SW 1271 (cell line): ENCODE data around the gene PLEKHG4B.

Source experiments
- DNase-seq, 2 experiments: peaks; one replicate each; lab custom pipeline; 2025; lab: John Stamatoyannopoulos, UW

PLEKHG4B gene

DNA sequence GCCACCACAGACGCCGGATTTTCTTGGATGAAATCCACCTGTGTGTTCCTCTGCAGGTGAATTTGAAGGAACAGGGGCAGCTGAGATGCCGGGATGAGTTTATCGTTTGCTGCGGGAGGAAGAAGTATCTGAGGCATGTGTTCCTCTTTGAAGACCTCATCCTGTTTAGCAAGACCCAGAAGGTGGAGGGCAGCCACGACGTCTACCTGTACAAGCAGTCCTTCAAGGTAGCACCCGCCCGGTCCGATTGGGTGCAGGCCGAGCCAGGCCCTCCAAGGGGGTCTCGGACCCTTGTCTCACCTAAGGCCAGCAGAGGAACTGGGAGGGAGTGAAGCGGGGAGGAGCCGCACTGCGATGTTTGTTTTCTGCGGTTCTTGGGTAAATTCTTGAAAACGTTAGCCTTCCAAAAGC lies 80.9 kb downstream of the PLEKHG4B start:
- no peak for DNase-seq

DNA sequence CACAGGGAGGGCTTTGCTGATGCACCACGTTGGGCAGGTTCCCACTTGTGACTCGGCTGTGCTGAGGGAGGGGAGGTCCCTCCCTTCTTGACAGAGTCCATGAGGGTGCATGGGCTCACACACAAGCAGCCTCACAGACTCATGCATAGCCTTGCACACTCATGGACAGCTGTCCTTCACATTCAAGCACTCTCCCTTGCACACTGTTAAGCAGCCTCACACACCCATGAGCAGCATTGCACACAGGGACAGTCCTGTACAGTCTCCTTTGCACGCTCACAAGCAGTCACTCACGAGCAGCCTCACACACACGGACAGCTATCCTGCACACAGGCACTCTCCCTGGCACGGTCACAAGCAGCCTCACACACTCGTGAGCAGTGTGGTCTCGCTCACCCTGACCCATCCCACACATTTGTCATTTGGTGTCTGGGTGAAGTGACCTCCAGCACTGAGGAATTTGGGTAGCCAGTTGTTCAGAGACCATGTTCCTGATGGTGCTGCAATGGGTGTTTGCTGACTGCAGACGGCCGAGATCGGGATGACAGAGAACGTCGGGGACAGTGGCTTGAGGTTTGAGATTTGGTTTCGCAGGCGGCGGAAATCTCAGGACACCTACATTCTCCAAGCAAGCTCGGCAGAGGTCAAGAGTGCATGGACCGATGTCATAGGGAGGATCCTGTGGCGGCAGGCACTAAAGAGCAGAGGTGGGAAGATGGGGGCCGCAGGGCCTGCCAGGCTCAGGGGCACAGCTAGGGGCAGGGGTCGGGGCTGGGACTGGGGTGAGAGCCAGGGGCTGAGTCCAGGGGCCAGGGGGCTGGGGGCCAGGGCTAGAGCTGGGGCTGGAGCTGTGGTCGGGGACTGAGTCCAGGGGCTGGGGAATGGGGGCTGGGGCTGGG lies 81.7 kb downstream of the PLEKHG4B start:
- no peak for DNase-seq

DNA sequence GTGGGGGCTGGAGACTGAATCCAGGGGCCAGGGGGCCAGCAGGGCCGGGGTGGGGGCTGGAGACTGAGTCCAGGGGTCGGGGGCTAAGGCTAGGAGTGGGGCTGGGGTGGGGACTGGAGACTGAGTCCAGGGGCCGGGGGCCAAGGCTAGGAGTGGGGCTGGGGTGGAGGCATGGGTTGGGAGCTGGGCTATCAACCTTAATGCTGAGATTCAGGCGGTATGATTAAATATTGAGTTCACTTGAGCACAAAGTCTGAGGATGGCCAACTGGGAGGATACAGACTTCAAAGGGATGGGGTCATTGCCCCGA lies 82.3 kb downstream of the PLEKHG4B start:
- no peak for DNase-seq

DNA sequence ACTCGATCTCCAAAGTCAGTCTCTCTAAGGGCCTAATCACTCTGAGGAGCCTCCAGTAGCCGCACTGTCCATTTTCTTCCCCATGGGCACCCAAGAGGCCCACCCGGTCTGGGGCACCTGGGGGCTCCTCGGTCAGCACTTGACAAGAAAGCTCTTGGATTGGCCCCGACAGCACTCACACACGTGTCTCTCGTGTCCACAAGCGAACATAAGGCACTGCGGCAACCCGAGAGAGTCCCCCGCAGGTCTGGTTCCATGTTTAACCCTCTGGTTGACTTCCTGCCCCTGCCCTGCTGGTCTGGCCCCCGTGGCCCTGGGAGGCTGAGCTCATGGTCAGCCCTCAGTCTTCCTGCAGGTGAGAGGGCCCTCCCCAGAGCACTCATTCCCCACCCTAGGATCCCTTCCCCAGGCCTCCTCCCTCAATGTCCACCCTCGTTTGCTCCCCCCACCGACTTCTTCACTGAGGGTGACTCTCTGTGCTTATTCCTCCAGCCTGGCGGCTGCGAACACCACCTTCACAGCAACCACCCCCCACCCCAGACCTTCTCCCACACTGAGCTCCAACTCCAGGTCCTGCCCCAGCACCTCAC lies 83.0 kb downstream of the PLEKHG4B start:
- DNase-seq: no peak

DNA sequence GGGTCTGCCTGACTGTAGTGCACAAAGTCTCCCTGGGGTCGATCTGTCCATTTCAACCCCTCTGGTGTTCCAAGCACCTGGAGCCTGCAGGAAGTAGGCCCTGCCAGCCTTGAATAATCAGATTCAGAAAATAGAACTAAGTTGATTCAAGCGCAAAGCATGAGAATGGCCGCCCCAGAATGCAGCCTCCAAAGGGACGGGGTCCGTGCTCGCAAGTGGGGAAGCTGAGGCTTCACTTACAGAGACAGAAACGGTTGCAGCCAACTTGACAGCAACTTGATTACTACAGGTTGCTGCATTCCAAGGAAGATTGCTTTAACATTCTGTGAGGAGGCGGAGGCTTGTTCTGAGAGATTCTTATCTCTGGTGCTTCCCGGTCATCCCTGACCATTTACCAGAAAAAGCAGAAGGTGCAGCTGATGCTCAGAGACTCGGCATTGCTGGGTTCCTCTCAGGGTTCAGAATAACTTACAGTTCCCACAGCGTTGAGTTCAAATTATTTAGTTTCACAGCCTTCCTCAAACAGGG lies 84.4 kb downstream of the PLEKHG4B start:
- no peak for DNase-seq

DNA sequence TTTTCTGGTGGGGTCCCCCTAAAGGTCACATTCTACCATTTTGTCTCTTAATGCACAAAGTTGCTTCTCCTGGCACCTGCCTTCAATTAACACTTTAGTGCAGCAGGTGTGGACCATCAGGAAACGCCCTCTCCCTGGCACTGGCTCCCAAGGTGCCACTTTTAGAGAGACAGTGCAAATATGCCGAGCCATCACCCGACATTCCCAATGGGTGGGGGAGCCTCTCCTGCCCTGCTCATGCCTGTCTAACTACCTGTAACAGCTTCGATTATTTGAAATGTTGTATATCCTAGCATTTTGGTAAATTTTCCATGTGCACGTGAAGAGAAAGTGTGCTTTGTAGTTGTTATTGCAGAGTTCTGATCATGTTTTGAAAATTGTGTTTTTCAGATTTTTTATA lies 86.1 kb downstream of the PLEKHG4B start:
- no peak for DNase-seq

DNA sequence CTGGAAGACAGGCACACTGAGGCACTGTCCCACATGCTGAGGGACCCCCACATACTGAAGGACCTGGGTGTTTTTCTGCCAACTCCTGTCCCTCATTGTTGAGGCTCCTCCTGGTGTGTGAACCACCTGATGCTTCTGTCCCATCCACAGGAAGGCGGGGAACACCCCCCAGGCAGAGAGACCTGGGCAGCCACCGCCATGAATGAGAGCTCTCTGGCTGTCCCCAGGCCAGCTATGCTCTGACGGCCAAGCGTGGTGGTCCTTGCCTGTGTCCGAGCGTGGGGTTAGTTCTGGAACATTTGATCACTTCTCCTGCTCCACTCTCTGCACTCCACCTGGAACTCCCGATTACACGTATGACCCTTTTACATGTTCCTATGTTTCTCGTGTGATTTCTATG lies 87.4 kb downstream of the PLEKHG4B start:
- no peak for DNase-seq

DNA sequence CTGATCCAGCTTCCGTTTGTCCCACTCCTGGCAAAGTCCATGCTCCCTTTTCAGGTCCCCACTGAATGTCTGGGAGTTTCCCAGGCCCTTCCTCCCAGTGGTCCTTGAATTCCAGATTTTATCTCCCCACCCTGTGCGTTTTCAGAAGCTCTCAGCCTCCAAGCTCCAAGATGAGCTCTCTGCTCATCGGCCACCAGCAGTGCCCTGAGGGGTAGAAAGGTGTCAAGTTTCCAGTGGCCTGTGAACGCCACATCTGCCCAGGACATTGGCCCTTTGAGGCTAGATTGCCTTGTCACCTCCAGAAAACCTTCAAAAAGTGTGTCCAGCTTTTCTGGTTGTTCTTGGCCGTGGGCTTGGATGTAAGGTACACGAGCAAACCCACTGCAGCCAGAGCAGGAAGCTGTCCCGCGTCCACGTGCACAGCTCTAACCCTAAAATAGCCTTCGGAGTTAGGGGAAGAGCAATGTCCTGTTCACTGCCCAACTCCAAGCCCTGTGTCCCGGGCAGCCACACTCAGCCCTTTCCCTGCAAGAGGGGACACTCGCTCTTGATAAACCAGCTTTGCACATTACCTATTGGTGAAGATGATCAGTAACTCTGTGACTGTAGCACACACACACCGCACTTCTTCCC lies 88.4 kb downstream of the PLEKHG4B start:
- DNase-seq: no peak

DNA sequence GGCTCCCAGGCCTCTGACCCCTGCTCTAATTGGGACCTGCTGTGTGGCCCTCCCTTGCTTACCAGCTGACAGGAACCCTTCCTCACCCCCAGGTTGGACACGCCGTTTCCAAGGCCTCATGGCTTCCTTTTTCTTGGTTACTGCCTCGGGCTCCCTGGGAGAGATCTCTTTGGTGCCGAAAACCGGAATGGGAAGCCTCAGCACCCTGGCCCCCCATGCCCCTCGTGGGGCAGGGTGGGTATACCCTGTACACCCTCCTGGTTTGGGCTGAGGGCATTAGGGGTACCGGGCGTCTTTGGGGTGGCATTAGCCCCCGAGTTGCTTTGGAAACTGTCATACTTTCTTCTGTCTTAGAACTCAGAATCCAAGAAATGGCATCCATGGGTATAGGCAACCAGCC lies 89.2 kb downstream of the PLEKHG4B start:
- DNase-seq: no peak

DNA sequence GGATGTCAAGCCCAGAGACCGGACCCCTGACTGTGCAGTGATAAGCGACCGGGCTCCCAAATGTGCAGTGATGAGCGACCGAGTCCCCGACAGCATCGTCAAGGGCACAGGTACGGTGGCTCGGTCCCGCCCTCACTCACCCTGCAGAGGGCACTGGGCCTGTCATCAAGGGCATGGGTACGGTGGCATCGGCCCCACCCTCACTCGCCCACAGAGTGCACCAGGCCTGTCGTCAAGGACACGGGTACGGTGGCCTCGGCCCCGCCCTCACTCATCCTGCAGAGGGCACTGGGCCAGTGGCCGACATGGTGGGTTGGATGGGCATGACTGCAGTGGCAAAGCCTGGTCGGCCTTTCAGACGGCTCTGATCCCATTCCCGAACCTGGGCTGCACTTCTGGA lies 89.6 kb downstream of the PLEKHG4B start:
- DNase-seq: no peak

DNA sequence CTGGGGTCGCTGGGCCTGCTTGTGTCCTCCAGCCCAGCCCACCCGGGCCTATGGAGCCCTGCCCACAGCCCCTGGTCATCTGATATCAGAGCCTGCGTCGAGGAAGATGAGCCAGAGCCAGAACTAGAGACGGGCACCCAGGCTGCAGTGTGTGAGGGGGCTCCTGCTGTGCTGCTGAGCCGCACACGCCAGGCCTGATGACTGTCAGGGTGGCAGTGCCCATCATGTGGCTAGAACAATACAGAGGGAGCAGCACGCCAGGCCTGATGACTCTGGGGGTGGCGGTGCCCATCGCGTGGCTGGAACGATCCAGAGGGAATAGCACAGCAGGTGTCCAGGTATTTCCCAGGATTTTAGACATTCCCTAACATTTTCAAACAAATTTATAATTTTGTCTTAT lies 90.2 kb downstream of the PLEKHG4B start:
- DNase-seq: no peak

DNA sequence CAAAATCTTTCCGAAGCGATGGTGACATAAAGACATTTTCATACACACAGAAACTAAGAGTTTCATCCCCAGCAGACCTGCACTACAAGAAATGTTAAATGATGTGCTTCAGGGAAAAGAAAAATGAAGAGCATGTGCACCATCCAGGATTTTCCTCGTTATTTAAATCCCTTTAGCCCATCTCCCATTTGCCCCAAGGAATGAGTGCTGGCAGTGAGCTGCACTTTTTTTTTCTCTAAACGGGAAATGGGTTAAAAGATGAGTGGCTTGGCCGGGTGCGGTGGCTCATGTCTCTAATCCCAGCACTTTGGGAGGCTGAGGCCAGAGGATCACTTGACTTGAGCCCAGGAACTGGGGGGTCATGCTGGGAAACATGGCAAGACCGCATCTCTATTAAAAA lies 92.5 kb downstream of the PLEKHG4B start:
- DNase-seq: no peak

DNA sequence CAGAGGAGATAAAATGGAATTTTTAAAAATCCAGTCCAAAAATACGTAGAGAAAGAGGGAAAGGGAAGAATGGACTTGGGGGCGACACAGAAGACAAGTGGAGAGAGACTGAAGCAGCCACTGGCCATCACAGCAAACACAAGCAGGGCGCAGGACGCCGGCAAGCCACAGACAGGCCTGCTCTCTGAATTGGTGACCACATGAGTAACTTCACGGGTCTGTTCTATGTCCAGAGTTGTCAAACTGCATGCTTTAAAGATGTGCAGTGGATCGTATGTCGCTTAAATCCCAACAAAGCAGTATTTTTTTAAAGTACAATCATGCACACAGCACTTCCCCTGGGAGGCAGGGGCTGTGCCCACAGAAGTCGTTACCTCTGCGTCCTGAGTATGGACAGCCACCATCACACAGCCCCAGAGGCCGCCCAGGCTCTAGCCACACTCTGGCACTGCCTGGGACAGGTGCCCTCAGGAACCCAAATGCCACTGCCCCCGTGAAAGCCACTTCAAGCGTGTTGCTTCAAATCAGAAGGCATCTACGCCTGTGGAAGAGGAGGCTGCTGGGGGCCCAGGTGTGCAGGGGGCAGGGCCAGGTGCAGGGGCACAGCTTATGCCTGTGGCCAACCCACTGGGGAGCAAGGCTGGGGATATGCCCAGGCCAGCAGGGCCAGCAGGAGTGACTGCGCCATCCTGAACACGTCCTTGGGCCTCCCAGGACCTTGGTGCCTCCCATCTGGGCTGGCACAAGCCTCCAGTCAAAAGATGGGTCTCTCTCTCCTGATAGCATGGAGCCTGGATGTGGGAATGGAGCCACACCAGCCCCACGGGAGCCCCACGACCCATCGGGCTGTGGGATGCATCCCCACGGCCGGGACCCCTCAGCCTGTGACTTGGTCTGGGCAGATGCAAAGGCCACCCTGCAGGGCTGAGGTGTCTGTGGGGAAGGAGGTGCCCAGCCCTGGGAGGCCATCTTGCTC lies 93.4 kb downstream of the PLEKHG4B start:
- no peak for DNase-seq

DNA sequence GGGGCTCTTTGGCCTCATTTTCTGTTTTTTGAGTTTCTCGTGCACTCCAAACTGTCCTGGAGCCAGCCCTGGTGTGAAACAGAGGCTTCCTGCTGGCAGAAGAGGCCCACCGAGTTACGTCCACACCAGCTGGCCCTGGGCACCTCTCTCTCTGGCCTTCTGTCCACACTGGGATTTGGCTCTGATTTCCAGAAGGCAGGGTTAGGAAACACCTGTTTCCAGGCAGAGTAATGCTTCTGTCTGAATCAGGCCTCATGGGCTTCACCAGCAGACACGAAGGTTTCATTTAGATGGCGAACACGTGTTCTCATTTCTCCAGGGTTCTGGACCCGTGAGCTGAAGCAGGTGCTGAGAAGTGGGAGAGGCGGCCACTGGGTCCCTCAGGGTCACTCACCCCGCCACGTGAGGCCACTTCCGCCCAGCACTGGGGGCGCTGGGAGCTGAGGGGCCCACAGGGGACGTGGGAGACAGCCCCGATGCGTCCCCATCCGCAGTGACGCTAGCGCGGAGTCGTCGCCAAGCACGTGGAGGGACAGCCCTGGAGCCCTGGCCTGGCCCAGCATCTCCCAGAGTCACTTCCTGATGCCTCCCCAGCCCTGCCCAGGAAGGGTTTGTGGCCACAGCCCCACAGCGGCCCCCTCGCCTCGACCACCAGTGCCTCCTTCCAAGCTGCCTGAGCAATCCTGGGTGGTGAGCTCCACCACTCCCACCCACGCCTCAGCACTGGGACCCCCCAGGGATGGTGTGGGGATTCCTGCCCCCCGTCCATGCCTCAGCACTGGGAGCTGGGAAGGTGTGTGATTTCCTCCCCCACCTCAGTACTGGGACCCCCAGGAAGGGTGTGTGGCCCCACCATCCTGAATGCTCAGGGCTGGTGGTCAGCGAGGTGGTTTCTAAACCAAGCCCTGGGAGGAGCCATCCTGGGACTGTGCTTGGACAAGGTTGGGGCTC lies 94.4 kb downstream of the PLEKHG4B start:
- no peak for DNase-seq

DNA sequence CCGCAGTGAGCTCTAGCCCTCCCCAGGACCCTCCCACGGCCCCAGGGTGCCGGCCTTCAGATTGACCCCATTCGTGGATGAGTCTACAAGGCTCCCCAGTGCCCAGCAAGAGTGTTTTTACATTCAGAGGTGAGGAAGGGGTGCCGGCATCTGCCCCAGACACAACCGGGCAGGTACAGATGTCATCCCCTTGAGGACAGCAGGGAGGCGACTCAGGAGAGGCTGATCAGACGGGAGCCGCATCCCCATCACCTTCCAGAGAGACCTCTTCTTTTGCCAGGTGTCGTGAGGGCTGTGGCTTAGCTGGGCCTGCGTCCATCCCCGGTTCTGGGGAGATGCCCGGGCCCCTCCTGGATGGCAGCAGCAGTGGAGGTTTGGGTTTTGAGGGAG lies 95.1 kb downstream of the PLEKHG4B start:
- DNase-seq: no peak

DNA sequence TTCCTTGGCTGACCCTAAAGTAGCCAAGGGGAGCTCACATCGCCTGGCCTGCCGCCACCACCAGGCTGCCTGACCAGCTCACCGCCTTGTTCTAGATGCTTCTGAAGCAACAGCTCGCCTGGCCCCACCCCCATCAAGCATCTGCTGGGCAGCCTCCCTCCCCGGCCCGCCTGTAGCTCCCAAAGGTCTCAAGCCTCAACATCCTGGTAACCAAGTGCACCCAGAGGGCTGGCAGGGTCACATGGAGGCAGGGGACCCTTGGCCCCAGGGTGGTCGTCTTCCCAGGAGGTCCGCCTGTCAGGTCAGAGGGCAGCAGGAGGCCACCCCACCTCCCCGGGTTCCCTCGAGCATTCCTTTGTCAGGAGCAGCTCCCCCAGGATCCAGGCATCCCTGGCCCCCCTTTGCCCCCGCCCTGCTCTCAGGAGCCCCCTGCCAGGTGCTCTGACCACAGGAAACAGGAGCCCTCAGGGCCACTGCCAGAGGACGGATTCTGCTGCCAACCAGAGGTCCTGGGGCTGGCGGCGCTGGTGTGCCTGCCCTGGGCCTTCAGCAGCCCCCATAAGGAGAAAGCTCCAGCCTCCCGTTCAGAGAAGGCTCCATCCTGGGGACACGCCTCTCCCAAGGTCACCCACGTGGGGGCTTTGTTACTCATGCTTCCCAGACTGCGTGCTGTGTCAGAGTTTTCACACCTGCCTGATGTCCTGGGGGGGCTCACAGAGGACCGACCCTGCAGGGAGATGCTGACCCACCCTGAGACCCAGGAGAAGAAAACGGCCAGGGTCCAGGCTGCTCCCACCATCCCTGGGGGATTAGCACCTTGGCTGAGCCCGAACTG lies 95.9 kb downstream of the PLEKHG4B start:
- DNase-seq: no peak

DNA sequence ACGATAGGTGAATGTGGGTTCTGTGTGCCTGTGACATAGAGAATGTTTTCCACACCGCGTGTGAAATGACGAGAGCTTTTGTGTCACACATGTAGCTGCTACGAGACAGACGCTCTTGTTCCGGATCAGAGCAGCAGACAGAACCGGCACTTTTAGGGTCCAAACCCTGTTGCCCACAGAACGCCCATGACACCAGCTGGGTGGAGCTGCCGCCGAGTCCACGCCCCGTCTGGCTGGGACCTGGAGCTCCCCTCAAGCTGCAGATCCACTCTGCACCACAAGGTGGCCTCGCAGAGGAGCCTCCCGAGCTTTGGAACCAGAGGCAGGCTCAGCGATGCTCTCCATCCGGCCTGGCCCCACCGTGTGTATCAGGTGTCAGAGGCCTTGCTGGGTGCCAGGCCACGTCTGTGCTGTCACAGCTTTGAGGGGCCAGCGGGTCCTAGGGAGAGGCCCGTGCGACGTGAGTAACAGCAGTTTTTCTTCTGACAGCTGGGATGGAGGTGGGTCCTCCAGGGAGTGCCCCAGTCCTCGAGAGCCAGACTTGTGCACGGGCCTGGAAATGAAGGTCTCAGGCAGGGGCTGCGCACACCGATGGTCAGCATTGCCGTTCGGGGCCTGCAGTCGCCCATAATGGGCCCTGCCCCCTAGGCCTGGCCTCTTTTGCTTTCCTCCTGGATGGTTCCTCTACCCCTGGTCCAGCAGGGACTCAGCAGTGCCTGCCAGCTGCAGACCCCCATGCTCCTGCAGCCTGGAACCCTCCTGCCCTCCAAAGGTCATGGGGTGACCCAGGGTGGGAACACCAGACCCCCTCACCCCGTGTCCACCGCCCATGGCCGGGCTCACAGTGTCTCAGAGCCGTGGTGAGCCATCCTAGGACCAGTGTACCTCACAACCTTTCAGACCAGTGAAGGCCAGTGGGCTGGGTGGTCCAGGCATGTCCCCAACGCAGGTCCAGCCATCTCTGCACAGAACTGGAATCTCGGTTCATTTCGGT lies 96.8 kb downstream of the PLEKHG4B start:
- DNase-seq: peak; percentile 52 to 77

DNA sequence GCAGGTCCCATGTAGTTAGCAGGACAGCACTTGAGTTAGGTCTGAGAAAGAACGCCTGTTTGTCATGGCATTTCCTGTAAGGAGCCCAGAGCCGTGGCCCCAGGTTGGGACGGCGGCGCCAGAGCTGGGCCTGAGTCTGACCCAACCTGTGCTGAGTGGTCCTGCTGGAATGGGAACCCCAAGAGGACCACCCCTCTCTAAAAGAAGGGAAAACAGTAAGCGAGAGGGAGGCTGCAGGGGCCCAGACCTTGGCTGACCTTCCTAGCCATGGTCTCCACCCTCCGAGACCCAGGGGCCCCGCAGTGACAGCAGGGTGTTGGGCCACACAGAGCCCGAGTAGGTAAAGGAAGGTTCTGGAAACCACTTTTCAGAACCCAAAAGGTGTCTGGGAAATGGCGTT lies 97.5 kb downstream of the PLEKHG4B start:
- DNase-seq: no peak

DNA sequence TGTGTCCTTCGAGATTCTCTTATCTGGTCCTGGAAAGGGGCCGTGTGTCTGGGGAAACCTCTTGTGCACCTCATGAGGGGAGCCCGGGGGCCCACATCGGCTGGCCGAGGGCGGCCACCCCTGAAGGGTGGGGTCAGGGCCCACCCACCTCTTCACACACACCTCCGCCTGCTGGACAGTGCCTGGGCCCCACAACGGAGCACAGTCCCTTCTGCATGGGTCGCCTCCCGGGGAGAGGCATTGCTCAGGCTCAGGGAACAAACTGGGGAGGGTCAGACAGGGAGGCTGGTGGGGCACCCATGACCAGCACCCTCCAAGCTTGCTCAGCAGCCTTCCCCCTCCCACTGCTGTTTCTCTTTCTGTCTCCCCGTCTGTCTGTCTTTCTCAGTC lies 98.0 kb downstream of the PLEKHG4B start:
- no peak for DNase-seq
